GM19035 (cell line): ENCODE measurements around the gene SCARB1.

Experiments used
- ATAC-seq: cut with Tn5 transposase; IDR thresholded peaks from one replicate; pipeline ENCODE4 v1.9.1; 2021; ENCODE audit not compliant: unreplicated experiment

The SCARB1 gene

DNA sequence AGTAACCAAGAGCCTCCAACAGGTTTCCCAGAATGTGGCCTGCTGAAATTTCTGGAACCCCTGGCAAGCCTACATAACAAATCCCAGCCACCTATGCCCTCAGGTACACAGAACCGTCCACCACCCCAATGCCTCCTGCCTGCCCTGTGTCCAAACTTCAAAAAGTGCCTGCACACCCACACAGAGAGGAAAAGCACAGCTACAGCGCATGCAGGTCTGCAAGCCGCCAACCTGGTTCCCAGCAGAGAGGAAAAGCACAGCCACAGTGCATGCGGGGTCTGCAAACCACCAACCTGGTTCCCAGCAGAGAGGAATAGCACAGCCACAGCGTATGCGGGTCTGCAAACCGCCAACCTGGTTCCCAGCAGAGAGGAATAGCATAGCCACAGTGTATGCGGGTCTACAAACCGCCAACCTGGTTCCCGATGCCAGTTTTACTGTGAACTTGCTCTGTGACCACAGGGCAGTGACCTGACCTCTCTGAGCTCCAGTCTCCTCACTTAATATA is 113.5 kb downstream of the SCARB1 start:
- ATAC-seq: no peak

- ATAC-seq: no peak
These were observed 113.9 kb downstream of the SCARB1 start for GRCh38 chr12:124749725-124750124.

GRCh38 chr12:124747426-124748161 is 116.1 kb downstream of the SCARB1 start:
- no peak for ATAC-seq

DNA sequence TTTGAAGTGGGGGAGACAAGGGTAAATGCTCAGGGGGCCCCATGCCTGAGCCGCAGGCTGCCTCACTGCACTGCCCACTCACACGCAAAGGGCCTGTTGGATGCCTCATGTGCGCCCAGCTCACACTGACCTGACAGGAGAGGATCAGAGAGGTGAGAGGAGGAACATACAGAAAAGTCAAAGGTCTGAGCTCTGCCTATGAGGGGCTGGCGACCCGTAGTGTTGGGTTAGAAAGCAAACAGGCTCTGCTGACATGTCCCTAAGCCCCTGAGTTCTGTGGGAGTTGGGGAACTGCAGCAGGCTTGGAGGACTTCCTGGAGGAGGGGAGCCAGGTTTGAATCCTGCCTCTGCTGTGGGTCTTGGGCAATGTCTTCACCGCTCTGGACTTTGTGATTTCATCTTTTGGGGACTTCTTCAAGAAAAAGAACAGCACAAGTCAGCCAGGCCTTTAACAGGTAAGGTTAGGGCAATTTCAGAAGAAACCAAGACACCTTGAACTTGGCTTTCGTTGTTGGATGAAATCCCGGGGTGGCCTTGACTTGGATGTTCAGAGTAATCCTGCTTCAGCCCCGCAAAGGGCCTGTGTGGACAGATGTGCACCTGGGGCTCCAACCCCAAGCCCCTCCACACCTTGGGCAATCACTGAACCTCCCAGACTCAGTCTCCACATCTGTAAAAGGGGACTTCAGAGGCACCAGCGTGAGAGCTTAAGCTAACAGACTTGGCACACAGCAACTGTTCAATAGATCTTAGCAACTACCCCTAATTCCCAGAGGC is 116.8 kb downstream of the SCARB1 start:
- no peak for ATAC-seq

GRCh38 chr12:124745891-124746570 is 117.6 kb downstream of the SCARB1 start:
- ATAC-seq: no peak

- no peak for ATAC-seq
These were observed 118.2 kb downstream of the SCARB1 start for GRCh38 chr12:124745465-124745890.

GRCh38 chr12:124744659-124745464 is 118.8 kb downstream of the SCARB1 start:
- no peak for ATAC-seq

DNA sequence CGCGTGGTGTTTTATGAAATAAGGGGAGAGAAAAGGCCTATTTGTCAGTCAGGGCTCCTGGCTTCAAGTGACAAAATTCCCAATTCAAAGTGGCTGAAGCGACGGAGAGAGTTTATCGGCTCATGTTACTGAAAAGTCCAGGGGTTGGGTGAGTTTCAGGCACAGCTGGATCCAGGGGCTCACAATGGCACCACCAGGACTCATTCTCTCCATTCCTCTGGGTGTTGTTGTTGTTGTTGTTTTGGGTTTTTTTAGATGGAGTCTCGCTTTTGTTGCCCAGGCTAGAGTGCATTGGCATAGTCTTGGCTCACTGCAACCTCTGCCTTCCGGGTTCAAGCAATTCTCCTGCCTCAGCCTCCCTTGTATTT is 119.4 kb downstream of the SCARB1 start:
- no peak for ATAC-seq

DNA sequence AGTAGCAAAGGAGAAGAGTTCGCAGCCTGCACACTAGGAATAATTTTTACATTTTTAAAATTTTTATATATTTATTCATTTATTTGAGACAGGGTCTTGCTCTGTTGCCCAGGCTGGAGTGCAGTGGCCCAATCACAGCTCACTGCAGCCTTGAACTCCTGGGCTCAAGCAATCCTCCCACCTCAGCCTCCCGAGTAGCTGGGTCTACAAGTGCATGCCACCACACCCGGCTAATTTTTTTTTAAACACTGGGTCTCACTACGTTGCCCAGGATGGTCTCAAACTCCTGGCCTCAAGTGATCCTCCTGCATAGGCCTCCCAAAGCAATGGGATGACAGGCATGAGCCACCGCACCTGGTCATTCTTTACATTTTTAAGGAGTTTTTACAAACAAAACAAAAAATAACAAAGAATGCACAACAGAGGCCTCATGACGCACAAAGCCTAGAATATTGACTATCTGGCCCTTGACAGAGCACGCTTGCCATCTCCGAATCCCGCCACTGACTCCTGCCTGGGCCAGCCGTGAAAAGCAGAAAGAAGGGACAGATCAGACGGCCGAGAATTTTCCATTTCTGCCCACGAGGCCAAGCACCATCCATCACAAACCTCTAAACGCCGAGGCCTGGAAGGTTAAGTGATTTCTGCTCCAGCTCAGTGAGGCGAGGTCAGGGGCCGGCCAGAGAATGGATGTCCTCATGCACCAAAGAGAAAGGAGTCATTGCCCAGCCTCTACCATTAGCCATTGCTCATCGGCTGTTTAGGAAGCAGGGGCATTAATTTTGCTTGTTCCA is 120.0 kb downstream of the SCARB1 start:
- ATAC-seq: no peak

- ATAC-seq: no peak
These were observed 121.0 kb downstream of the SCARB1 start for GRCh38 chr12:124742678-124743077.

DNA sequence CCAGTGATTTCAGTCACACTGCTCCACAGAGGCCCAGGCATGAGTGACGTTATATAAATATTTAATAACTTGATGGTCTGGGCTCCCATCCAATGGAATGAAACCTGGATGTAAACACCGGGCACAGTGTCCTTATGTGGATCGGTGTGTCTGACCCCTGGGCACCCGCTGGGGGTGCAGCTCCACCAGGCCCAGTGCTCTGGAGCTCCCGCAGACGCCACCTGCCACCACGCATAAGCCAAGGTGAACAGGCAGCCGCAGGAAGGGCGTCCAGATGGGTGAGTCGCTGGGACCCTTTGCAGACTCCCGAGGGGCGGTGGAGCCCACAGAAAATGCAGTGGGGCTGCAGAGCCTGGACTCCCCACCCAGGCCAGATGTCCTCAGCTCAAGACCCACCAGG is 121.6 kb downstream of the SCARB1 start:
- ATAC-seq: no peak

DNA sequence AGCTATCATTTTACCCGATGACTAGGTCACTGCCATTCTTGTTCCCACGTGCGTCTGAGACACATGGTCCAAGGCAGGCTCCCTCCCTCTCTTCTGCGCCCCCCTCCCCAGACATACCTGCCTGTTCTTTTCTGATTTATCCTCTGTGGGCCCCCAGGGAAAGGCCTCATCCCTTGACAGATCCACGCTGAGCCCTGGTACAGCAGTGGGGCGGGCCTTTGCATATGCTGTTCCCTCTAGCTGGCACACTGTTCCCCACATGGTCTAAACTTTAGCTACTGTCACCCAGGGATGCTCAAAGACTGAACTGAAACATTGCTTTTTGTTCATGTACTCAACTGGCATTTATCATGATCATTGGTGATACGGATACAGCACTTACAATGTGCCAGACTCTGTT is 122.5 kb downstream of the SCARB1 start:
- ATAC-seq: no peak

DNA sequence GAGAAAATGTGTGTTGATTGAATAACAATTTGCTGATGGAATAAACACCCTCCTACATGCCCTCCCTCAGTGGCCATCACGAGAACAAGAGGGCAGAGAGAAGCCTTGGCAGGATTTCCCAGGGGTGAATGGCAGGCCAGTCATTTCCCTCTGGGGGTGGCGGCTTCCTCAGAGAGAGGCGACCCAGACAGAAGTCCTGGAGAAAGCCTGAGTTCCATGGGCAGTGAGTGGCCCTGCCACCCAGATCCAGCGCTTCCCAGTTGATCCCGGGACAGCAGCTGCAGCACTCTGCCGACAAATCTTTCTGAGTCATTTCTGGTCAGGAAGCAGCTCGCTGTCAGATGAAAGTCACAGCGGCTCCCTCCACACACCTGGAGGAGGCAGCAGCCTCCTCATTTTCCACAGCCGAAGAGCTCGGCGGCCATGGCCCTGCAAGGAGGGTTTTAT is 123.0 kb downstream of the SCARB1 start:
- ATAC-seq: no peak

DNA sequence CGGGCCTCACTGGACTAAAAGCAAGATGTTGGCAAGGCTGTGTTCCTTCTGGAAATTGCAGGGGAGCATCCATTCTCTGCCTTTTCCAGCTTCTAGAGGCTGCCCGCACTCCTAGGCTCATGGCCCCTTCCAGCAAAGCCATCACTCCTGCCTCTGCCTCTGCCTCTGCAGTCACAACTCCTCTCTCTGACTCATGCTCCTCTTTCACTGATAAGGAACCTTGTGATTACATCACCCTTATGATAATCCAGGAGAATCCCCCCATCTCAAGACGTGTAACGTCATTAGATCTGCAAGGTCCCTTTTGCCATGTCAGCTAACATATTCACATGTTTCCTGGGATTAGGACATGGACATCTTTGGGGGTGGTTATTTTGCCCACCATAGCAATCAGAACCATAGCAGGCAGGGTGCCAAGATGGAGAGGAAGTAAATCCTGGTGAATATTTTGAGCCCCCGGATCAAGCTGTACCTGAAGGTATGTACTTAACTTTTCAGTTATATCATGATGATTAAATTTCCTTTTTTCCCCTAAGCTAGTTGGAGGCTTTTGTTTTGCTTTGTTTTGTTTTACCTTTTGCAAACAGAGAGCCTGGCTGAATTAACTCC is 123.6 kb downstream of the SCARB1 start:
- ATAC-seq: no peak

GRCh38 chr12:124738636-124739467 is 124.8 kb downstream of the SCARB1 start:
- no peak for ATAC-seq

DNA sequence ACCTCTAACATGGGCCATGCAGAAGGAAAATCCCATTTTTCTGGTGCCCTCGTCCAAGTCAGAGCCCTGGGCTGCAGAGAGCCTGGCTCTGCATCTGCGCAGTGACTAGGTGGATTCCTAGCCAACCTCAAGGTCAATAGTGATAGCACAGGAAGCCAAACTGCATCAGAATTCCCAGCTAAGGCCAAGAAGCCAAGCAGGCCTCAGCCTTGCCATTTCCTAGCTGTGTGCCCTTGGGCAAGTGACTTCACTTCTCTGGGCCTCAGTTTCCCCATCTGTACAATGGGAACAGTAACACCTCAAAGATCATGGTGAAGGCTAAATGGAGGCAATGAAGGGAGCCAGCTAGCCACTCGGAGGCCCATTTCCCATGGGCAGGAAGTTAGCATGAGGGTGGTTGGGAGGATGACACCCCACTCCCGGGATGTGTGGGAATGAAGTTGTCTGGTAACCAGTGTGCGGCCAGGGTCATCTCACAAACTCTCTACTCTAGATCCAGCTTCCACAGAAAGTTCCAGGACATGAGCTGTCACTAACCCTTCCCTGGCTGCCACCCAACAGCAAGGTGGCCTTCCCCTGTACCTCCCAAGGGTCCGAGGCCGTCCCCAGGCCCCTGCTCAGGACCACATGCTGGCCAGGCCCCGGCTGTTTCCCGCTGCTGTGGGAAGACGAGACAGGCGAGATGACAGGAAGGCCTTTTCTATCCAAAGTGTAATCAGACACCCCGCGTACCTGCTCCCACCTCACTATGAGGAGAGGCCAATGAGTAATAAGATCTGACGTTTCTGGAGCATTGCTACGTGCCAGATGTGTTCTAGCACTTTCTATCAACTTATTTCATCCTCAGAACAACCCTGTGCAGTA is 125.7 kb downstream of the SCARB1 start:
- ATAC-seq: no peak

GRCh38 chr12:124737040-124737419 is 126.6 kb downstream of the SCARB1 start:
- no peak for ATAC-seq
